GM12873 (cell line): ENCODE measurements around the gene HAAO.

Experiments
- TF ChIP-seq, protein P1 (sequence below): IDR thresholded peaks from 2 replicates; pipeline ENCODE4 v1.5.1; 2012; ENCODE audit warnings: low read depth, mild to moderate bottlenecking, moderate library complexity, low read length, control low read depth; ENCODE audit not compliant: insufficient read depth; ENCODE audit errors: missing control alignments

Gene HAAO

GRCh38 chr2:42762823-42763804 lies 29.3 kb downstream of the HAAO start:
- TF ChIP-seq, protein P1, sequence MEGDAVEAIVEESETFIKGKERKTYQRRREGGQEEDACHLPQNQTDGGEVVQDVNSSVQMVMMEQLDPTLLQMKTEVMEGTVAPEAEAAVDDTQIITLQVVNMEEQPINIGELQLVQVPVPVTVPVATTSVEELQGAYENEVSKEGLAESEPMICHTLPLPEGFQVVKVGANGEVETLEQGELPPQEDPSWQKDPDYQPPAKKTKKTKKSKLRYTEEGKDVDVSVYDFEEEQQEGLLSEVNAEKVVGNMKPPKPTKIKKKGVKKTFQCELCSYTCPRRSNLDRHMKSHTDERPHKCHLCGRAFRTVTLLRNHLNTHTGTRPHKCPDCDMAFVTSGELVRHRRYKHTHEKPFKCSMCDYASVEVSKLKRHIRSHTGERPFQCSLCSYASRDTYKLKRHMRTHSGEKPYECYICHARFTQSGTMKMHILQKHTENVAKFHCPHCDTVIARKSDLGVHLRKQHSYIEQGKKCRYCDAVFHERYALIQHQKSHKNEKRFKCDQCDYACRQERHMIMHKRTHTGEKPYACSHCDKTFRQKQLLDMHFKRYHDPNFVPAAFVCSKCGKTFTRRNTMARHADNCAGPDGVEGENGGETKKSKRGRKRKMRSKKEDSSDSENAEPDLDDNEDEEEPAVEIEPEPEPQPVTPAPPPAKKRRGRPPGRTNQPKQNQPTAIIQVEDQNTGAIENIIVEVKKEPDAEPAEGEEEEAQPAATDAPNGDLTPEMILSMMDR: no peak

DNA sequence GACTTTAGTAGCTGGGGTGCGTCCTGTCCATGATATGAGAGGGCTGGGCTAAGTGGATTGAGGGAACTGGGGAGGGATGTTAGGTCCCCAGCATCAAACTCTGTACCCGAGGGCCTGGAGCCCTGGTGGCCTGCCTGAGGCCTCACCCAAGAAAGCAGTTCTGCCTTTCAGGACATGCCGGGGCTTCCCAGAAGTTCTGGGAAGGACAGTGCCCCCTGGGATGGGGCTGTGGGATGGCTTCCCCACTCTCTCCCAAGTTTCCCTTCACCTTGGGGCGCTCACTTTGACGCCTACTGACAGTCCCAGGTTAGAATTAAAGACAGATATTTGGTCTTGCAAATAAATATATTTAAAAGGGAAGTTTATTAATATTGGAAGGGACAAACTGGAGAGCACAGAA lies 30.2 kb downstream of the HAAO start:
- TF ChIP-seq, protein P1: no peak

GRCh38 chr2:42761554-42761953 lies 30.8 kb downstream of the HAAO start:
- TF ChIP-seq, protein P1: no peak

GRCh38 chr2:42758751-42759150 lies 33.6 kb downstream of the HAAO start:
- TF ChIP-seq, protein P1: no peak

- TF ChIP-seq, protein P1: no peak
These were observed 34.2 kb downstream of the HAAO start for GRCh38 chr2:42757981-42758740.

DNA sequence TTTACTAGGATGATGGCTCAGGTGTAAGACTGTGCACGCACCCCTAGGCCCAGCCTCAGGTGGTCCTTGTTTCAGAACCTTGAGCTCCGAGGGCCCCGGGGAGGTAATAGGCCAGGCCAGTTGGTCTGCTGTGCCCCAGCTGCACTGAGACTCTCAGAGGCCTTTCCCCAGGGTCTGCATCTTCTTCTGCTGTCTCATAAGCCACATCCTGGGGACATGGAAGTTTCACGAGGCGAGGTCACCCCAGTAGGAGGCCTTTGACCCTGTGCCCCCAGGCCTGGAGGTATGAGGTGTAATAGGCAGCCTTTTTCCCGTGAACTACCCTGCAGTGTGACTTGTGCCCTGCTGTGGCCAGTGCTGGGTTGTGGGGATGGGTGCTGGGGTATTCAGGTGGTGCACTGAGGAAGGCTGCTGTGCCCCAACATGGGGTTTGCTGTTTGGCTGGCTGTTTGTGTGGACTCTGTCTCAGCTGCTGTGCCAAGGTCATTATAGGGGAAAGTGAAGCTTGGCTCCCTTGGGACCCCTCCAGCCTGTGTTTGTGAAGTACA lies 35.3 kb downstream of the HAAO start:
- TF ChIP-seq, protein P1: no peak
